Liver (tissue), 9 donors: ENCODE measurements around the gene PNMA1. TPM values are rescaled to one million over a fixed set of nuclear protein-coding genes. Genes with fewer than 3 reads are reported as not detected.

Experiments
- DNase-seq: peaks from one replicate; pipeline ENCODE4 v3.0.0-alpha.2; 2017; ENCODE audit warnings: low spot score
- H3K27ac ChIP-seq, 2 donors: one replicate each; pipeline ENCODE4 v1.7.0; 2013; ENCODE audit warnings: inconsistent platforms in 2 of 2, low read length in 2 of 2, control low read depth in 1 of 2, low read depth in 1 of 2, mild to moderate bottlenecking in 1 of 2
- H3K27me3 ChIP-seq, 4 donors: one replicate each; pipeline versions ENCODE4 v1.6.1 to v1.7.0; 2013; ENCODE audit warnings: low read length in 3 of 4, inconsistent platforms in 1 of 4, mild to moderate bottlenecking in 1 of 4, moderate library complexity in 1 of 4; ENCODE audit not compliant: control insufficient read depth in 4 of 4, insufficient read depth in 4 of 4
- H3K36me3 ChIP-seq, 4 donors: one replicate each; pipeline versions ENCODE4 v1.6.1 to v1.7.0; 2013; ENCODE audit warnings: low read length in 3 of 4, mild to moderate bottlenecking in 3 of 4, low read depth in 1 of 4, moderate library complexity in 1 of 4; ENCODE audit not compliant: control insufficient read depth in 4 of 4, insufficient read depth in 3 of 4
- H3K4me1 ChIP-seq, 4 donors: one replicate each; pipeline versions ENCODE4 v1.6.1 to v1.7.0; 2013; ENCODE audit warnings: low read length in 3 of 4, mild to moderate bottlenecking in 3 of 4, moderate library complexity in 1 of 4; ENCODE audit not compliant: control insufficient read depth in 4 of 4, insufficient read depth in 4 of 4
- H3K4me3 ChIP-seq, 3 donors: one replicate each; pipeline versions ENCODE4 v1.6.1 to v1.7.0; 2013; ENCODE audit warnings: low read length in 3 of 3, control low read depth in 1 of 3, low read depth in 1 of 3, mild to moderate bottlenecking in 1 of 3
- H3K9ac ChIP-seq, 2 donors: one replicate each; pipeline ENCODE4 v1.7.0; 2013; ENCODE audit warnings: low read length in 2 of 2, mild to moderate bottlenecking in 2 of 2, moderate library complexity in 2 of 2, control low read depth in 1 of 2, low read depth in 1 of 2
- H3K9me3 ChIP-seq, 4 donors: one replicate each; pipeline versions ENCODE4 v1.6.1 to v1.7.0; 2013; ENCODE audit warnings: low read length in 3 of 4; ENCODE audit not compliant: control insufficient read depth in 4 of 4
- FOXA2 ChIP-seq: IDR thresholded peaks from 2 replicates; pipeline ENCODE4 v1.6.1; 2016; ENCODE audit warnings: antibody characterized with exemption
- GABPA ChIP-seq, 2 donors: IDR thresholded peaks in 1 of 2; conservative IDR thresholded peaks in 1 of 2; 2 replicates each; pipeline ENCODE4 v1.6.1; 2016; ENCODE audit warnings: antibody characterized with exemption in 2 of 2, mild to moderate bottlenecking in 1 of 2, moderate library complexity in 1 of 2
- HNF4A ChIP-seq, 2 donors: conservative IDR thresholded peaks; 2 replicates each; pipeline ENCODE4 v1.6.1; 2016; ENCODE audit warnings: antibody characterized with exemption in 2 of 2, mild to moderate bottlenecking in 2 of 2
- RAD21 ChIP-seq, 2 donors: IDR thresholded peaks; 2 replicates each; pipeline ENCODE4 v1.6.1; 2016; ENCODE audit warnings: antibody characterized with exemption in 2 of 2, mild to moderate bottlenecking in 2 of 2
- RXRA ChIP-seq, 2 donors: IDR thresholded peaks; 2 replicates each; pipeline ENCODE4 v1.6.1; 2017 to 2018; ENCODE audit warnings: antibody characterized with exemption in 2 of 2, mild to moderate bottlenecking in 1 of 2
- TAF1 ChIP-seq: conservative IDR thresholded peaks from 2 replicates; pipeline ENCODE4 v1.6.1; 2016; ENCODE audit warnings: antibody characterized with exemption, mild to moderate bottlenecking
- WGBS: extraction: QIAGEN DNeasy Blood & Tissue Kit; methylation state at CpG from one replicate; pipeline ENCODE4 v1.1.7; 2013; 5-methylcytosine and 5-hydroxymethylcytosine counted together
- polyA plus RNA-seq, 2 donors: library from polyadenylated mRNA; stranded (reverse) in 1 of 2; unstranded in 1 of 2; fragments of 200-250 nt in 1 of 2; fragments of >200 nt in 1 of 2; fragmentation: Nextera tagmentation in 1 of 2; extraction: Ambion mirVana in 1 of 2; gene quantifications; one replicate each; pipeline versions ENCODE4 v1.2.1 to v1.2.3, GENCODE V29; 2013 to 2015
- total RNA-seq, 2 donors: library from RNA; depleted of rRNA; stranded (reverse); fragments of >200 nt; gene quantifications; one replicate each; pipeline ENCODE4 v1.2.3, GENCODE V29; 2014
- TF ChIP-seq, protein P1 (sequence below): fragments of 150-350 bp; IDR thresholded peaks from 2 replicates; pipeline ENCODE4 v1.5.1; 2017; ENCODE audit warnings: improper control_type of control experiment, low read depth, low read length; ENCODE audit not compliant: missing input control
- TF ChIP-seq, protein P2 (sequence below): IDR thresholded peaks from 2 replicates; pipeline ENCODE4 v1.6.1; 2016; ENCODE audit warnings: antibody characterized with exemption
- donor health status: healthy.
- donor health status: healthy.
- donor health status: healthy.
- donor health status: healthy.
- donor health status: healthy.

PNMA1 gene
- total and polyA plus RNA-seq, 4 donors: 2.3 to 10.4 (median 3.4) TPM

DNA sequence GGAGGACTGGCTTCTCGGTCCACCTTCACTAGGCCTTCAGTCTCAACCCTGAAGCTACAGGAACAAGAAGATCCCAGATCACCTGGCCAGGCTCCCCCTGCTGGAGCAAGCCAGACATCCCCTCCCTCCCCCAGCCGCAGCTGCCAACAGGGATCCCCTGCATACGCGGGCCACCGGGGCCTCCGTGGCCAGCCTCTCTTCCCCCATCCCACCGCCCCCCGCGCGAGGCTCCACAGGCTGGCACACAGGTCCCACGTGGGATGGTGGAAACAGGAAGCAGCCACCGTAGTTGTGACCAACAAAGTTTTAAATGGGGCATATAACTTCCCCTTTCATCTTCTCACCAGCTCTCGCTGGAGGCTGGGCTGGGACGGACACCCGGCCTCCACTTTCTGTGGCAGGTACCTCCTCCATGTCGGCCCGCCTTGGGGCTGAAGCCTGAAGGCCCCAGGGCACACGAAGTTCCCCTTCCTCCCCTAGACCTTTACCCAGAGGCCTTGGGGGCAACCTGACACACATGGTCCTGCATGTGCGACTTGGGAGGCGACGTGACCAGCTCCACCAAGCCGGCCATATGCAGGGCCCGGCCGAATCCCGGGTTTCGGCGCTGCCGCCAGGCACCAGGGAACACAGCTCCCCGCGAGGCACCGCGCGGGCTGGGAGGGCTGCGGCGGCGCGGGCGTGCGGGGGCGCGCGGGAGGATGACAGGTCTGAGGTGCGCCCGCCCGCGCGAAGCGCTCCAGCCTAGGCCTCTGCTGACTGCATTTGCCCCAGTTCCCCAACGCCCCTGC is 44.4 kb upstream of the PNMA1 start:
- peak; percentile 79 for DNase-seq
- TF ChIP-seq RAD21 (IDR thresholded peaks at IDR 0.05) (peak; percentile 45 to 73), HNF4A (conservative IDR thresholded peaks at IDR 0.05) (peak; percentile 3 to 15), FOXA2 (no peak)
- TF ChIP-seq, protein P1, sequence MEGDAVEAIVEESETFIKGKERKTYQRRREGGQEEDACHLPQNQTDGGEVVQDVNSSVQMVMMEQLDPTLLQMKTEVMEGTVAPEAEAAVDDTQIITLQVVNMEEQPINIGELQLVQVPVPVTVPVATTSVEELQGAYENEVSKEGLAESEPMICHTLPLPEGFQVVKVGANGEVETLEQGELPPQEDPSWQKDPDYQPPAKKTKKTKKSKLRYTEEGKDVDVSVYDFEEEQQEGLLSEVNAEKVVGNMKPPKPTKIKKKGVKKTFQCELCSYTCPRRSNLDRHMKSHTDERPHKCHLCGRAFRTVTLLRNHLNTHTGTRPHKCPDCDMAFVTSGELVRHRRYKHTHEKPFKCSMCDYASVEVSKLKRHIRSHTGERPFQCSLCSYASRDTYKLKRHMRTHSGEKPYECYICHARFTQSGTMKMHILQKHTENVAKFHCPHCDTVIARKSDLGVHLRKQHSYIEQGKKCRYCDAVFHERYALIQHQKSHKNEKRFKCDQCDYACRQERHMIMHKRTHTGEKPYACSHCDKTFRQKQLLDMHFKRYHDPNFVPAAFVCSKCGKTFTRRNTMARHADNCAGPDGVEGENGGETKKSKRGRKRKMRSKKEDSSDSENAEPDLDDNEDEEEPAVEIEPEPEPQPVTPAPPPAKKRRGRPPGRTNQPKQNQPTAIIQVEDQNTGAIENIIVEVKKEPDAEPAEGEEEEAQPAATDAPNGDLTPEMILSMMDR: peak; percentile 49
- Histone ChIP-seq H3K9me3 (no peaks in the 10 kb centered on the region), H3K27ac (peak overlapping the region; percentile 89 to 94), H3K36me3 (peaks cover 0 to 3% (median 0%) of the 10 kb centered on the region in 4 donors), H3K4me3 (peak overlapping the region; percentile 75 to 83 (median 81)), H3K27me3 (no peaks in the 10 kb centered on the region), H3K9ac (peak overlapping the region; percentile 40 to 91), H3K4me1 (peaks cover 52 to 81% (median 67%) of the 10 kb centered on the region in 4 donors)
- WGBS: 4% methylated on average over 49 of the region's 49 CpGs

DNA sequence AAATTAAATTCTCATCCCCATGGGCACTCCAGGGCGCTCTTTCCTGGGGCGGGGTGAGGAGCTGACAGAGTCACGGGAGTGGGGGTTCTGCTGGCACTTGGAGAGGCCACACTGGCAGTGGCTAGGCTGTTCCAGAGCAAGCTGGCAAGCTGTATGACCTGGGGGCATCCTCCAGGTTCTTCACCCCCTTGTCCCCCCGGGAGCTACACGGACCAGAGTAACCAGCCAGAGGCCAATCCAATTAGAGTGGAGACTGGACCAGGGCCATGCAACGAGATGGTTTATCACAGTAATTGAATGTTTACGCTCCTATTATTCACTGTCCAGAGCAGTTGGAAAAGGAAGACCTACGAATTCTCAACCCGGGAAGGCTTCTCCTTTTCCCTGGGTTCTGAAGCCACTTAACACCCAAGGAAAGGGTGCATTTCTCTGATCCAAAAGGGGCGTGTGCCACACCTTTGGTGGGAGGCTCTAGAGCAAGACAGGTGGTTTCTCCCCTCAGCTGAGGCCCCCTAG is 43.8 kb upstream of the PNMA1 start:
- H3K27ac ChIP-seq: peak overlapping the region; percentile 89 to 94
- TF ChIP-seq RXRA (IDR thresholded peaks at IDR 0.05): peak in 1 of 2 donors; percentile 28
- no peak for TF ChIP-seq GABPA (IDR thresholded peaks at IDR 0.05 in 1 of 2, conservative IDR thresholded peaks at IDR 0.05 in 1 of 2)
- H3K4me3 ChIP-seq: peak overlapping the region; percentile 75 to 83 (median 81)
- WGBS: 42% methylated on average over 10 of the region's 10 CpGs
- peaks cover 0 to 3% (median 0%) of the 10 kb centered on the region in 4 donors for H3K36me3 ChIP-seq
- DNase-seq: no peak
- H3K9me3 ChIP-seq: no peaks in the 10 kb centered on the region
- H3K9ac ChIP-seq: peak overlapping the region; percentile 0 to 91
- no peaks in the 10 kb centered on the region for H3K27me3 ChIP-seq
- peaks cover 52 to 81% (median 68%) of the 10 kb centered on the region in 4 donors for H3K4me1 ChIP-seq

DNA sequence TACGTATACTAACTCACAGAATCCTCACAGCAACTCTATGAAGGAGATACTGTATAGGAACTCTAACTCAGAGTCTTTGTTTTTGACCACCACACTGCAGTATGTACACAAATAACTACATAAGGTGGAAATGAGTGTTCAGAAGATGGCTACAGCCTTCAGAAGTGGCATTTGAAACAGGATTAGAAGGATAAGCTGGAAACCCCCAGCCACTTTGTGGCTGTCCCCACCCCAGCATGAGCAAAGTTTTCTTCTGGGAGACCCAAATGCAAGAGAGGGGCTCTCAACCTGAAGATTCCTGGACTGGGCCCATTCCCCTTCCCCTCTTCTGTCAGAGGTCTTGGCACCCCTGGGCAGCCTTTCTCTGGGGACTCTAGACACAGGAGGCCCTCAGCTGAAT is 43.2 kb upstream of the PNMA1 start:
- Histone ChIP-seq H3K9ac (peak overlapping the region; percentile 16 to 91), H3K27me3 (no peaks in the 10 kb centered on the region), H3K27ac (peak overlapping the region; percentile 89 to 94), H3K36me3 (peaks cover 0 to 3% (median 0%) of the 10 kb centered on the region in 4 donors), H3K4me1 (peaks cover 54 to 81% (median 68%) of the 10 kb centered on the region in 4 donors), H3K9me3 (no peaks in the 10 kb centered on the region), H3K4me3 (peak overlapping the region in 1 of 3 donors; percentile 75)
- 93% methylated on average over 1 of the region's 1 CpG for WGBS
- TF ChIP-seq, protein P2, sequence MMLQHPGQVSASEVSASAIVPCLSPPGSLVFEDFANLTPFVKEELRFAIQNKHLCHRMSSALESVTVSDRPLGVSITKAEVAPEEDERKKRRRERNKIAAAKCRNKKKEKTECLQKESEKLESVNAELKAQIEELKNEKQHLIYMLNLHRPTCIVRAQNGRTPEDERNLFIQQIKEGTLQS: no peak
- TF ChIP-seq RAD21 (IDR thresholded peaks at IDR 0.05) (no peak), TAF1 (no peak)
- no peak for DNase-seq
